Measurements from ENCODE around the gene AHCY.
"Not testable (repeated sequence)": the region's sequence is repeated elsewhere in the genome, so short reads cannot be mapped to it uniquely, and the experiment has no call there.

The AHCY gene

GRCh38 chr20:34252431-34253086, 50.6 kb downstream of the AHCY start:
- H3K27me3 ChIP-seq (ENCODE audit: control insufficient read depth in 1 of 2, insufficient read depth in 2 of 2, low read length in 2 of 2); H3K36me3 ChIP-seq (ENCODE audit: control insufficient read depth in 2 of 2, insufficient read depth in 2 of 2, low read length in 2 of 2); H3K27ac ChIP-seq (ENCODE audit: low read length); H3K4me3 ChIP-seq (ENCODE audit: low read length in 2 of 2); H3K9me3 ChIP-seq (ENCODE audit: control insufficient read depth in 2 of 2, low read length in 2 of 2); H3K9ac ChIP-seq (ENCODE audit: low read length in 2 of 2); H3K4me1 ChIP-seq (ENCODE audit: control insufficient read depth, insufficient read depth, low read length): not testable (repeated sequence)

DNA sequence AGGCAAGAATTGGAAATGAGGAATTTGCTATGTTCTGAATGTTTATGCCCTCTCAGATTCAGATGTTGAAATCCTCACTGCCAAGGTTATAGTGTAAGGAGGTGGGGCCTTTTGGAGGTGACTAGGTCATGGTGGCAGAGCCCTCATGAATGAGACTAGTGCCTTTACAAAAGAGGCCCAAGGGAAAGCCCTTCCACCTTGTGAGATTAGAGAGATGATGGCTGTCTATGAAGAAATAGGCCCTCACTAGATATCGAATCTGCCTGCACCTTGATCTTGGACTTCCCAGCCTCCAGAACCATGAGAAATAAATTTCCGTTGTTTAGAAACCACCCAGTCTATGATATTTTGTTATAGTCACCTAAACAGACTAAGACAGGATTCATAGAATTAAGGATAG, 51.5 kb downstream of the AHCY start:
- Histone ChIP-seq H3K4me3 (ENCODE audit: low read length in 2 of 2) (no peak overlapping the region), H3K36me3 (ENCODE audit: control insufficient read depth in 2 of 2, insufficient read depth in 2 of 2, low read length in 2 of 2) (no peaks in the 10 kb centered on the region), H3K27ac (ENCODE audit: low read length) (no peak overlapping the region), H3K27me3 (ENCODE audit: control insufficient read depth in 1 of 2, insufficient read depth in 2 of 2, low read length in 2 of 2) (no peaks in the 10 kb centered on the region), H3K9ac (ENCODE audit: low read length in 2 of 2) (no peak overlapping the region), H3K9me3 (ENCODE audit: control insufficient read depth in 2 of 2, low read length in 2 of 2) (no peaks in the 10 kb centered on the region), H3K4me1 (ENCODE audit: control insufficient read depth, insufficient read depth, low read length) (no peaks in the 10 kb centered on the region)

GRCh38 chr20:34250005-34250404, 53.1 kb downstream of the AHCY start:
- no peaks in the 10 kb centered on the region for H3K36me3 ChIP-seq (ENCODE audit: control insufficient read depth in 2 of 2, insufficient read depth in 2 of 2, low read length in 2 of 2)
- no peak overlapping the region for H3K27ac ChIP-seq (ENCODE audit: low read length)
- H3K4me1 ChIP-seq (ENCODE audit: control insufficient read depth, insufficient read depth, low read length), result no peaks in the 10 kb centered on the region
- H3K9ac ChIP-seq (ENCODE audit: low read length in 2 of 2), result no peak overlapping the region
- no peaks in the 10 kb centered on the region for H3K9me3 ChIP-seq (ENCODE audit: control insufficient read depth in 2 of 2, low read length in 2 of 2)
- H3K4me3 ChIP-seq (ENCODE audit: low read length in 2 of 2), result no peak overlapping the region
- no peaks in the 10 kb centered on the region for H3K27me3 ChIP-seq (ENCODE audit: control insufficient read depth in 1 of 2, insufficient read depth in 2 of 2, low read length in 2 of 2)

GRCh38 chr20:34249291-34249690, 53.9 kb downstream of the AHCY start:
- no peaks in the 10 kb centered on the region for H3K36me3 ChIP-seq (ENCODE audit: control insufficient read depth in 2 of 2, insufficient read depth in 2 of 2, low read length in 2 of 2)
- no peak overlapping the region for H3K27ac ChIP-seq (ENCODE audit: low read length)
- no peak overlapping the region for H3K9ac ChIP-seq (ENCODE audit: low read length in 2 of 2)
- no peaks in the 10 kb centered on the region for H3K27me3 ChIP-seq (ENCODE audit: control insufficient read depth in 1 of 2, insufficient read depth in 2 of 2, low read length in 2 of 2)
- no peaks in the 10 kb centered on the region for H3K9me3 ChIP-seq (ENCODE audit: control insufficient read depth in 2 of 2, low read length in 2 of 2)
- H3K4me1 ChIP-seq (ENCODE audit: control insufficient read depth, insufficient read depth, low read length), result no peaks in the 10 kb centered on the region
- H3K4me3 ChIP-seq (ENCODE audit: low read length in 2 of 2), result no peak overlapping the region

DNA sequence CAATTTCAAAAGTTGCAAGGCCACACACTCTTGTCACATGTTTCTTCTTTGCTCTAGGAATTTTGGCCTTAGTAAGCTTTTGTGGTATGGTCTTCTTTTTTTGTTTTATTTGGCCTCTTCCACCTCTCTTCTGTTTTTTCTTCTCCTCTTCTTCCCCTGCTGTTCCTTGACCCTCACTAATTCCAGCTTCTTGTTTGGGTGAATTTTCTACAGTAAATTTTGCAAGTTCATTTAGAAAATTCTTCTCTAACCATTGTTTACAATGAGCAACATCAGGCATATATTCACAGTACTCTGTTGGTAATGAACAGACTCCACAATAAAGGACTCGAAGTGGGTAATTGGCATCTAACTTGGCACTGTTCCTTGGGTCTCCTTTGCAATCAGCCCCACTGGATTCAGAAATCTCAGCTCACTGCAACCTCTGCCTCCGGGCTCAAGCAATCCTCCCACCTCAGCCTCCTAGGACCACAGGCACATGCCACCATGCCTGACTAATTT, 57.0 kb downstream of the AHCY start:
- no peaks in the 10 kb centered on the region for H3K9me3 ChIP-seq (ENCODE audit: control insufficient read depth in 2 of 2, low read length in 2 of 2)
- no peaks in the 10 kb centered on the region for H3K36me3 ChIP-seq (ENCODE audit: control insufficient read depth in 2 of 2, insufficient read depth in 2 of 2, low read length in 2 of 2)
- no peaks in the 10 kb centered on the region for H3K27me3 ChIP-seq (ENCODE audit: control insufficient read depth in 1 of 2, insufficient read depth in 2 of 2, low read length in 2 of 2)
- no peak overlapping the region for H3K9ac ChIP-seq (ENCODE audit: low read length in 2 of 2)
- no peaks in the 10 kb centered on the region for H3K4me1 ChIP-seq (ENCODE audit: control insufficient read depth, insufficient read depth, low read length)
- no peak overlapping the region for H3K4me3 ChIP-seq (ENCODE audit: low read length in 2 of 2)
- no peak overlapping the region for H3K27ac ChIP-seq (ENCODE audit: low read length)

DNA sequence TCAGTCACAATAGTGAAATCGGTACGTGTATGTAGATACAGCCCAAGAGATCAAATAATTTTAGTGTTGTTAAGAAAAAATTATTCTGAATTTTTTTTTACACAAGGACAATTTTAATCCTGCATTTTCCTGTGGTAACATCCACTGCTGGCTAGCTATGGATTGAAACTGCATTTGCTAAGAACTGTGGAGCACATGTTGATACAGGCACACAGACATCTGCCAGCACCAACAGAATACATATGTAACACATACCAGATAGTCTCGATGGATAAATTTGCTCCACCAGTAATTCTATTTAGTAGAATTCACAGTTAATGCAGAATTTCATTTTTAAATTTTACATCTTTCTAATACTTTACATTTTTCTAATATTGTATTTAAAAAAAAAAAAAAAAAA, 59.8 kb downstream of the AHCY start:
- H3K4me1 ChIP-seq (ENCODE audit: control insufficient read depth, insufficient read depth, low read length), result no peaks in the 10 kb centered on the region
- H3K27ac ChIP-seq (ENCODE audit: low read length), result no peak overlapping the region
- no peak overlapping the region for H3K4me3 ChIP-seq (ENCODE audit: low read length in 2 of 2)
- no peak overlapping the region for H3K9ac ChIP-seq (ENCODE audit: low read length in 2 of 2)
- H3K9me3 ChIP-seq (ENCODE audit: control insufficient read depth in 2 of 2, low read length in 2 of 2), result peaks cover 0 to 3% of the 10 kb centered on the region in 2 donors
- H3K36me3 ChIP-seq (ENCODE audit: control insufficient read depth in 2 of 2, insufficient read depth in 2 of 2, low read length in 2 of 2), result no peaks in the 10 kb centered on the region
- H3K27me3 ChIP-seq (ENCODE audit: control insufficient read depth in 1 of 2, insufficient read depth in 2 of 2, low read length in 2 of 2), result peaks cover 0 to 2% of the 10 kb centered on the region in 2 donors

- H3K27me3 ChIP-seq (ENCODE audit: control insufficient read depth in 1 of 2, insufficient read depth in 2 of 2, low read length in 2 of 2), result peaks cover 0 to 2% of the 10 kb centered on the region in 2 donors
- no peak overlapping the region for H3K4me3 ChIP-seq (ENCODE audit: low read length in 2 of 2)
These were observed 60.3 kb downstream of the AHCY start for GRCh38 chr20:34242879-34243278.

DNA sequence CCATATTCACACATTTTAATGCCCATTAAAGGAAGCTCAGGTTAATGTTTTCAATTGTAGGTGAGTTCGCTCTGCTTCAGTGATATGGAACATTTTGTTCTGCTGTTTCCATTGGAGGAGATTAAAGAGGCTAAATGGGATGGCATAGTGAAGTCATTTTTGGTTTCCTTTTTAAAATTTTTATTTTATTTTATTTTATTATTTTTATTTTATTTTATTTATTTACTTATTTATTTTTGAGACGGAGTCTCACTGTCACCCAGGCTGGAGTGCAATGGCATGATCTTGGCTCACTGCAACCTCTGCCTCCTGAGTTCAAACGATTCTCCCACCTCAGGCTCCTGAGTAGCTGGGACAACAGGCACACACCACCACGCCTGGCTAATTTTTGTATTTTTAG, 61.1 kb downstream of the AHCY start:
- H3K4me3 ChIP-seq (ENCODE audit: low read length in 2 of 2); H3K36me3 ChIP-seq (ENCODE audit: control insufficient read depth in 2 of 2, insufficient read depth in 2 of 2, low read length in 2 of 2); H3K9ac ChIP-seq (ENCODE audit: low read length in 2 of 2); H3K27ac ChIP-seq (ENCODE audit: low read length); H3K27me3 ChIP-seq (ENCODE audit: control insufficient read depth in 1 of 2, insufficient read depth in 2 of 2, low read length in 2 of 2); H3K4me1 ChIP-seq (ENCODE audit: control insufficient read depth, insufficient read depth, low read length); H3K9me3 ChIP-seq (ENCODE audit: control insufficient read depth in 2 of 2, low read length in 2 of 2): not testable (repeated sequence)

More at GRCh38 chr20:34242879-34243278, 60.3 kb downstream of the AHCY start:
- H3K36me3 ChIP-seq (ENCODE audit: control insufficient read depth in 2 of 2, insufficient read depth in 2 of 2, low read length in 2 of 2), result no peaks in the 10 kb centered on the region
- peaks cover 0 to 4% of the 10 kb centered on the region in 2 donors for H3K9me3 ChIP-seq (ENCODE audit: control insufficient read depth in 2 of 2, low read length in 2 of 2)
- H3K4me1 ChIP-seq (ENCODE audit: control insufficient read depth, insufficient read depth, low read length), result no peaks in the 10 kb centered on the region
- no peak overlapping the region for H3K9ac ChIP-seq (ENCODE audit: low read length in 2 of 2)
- H3K27ac ChIP-seq (ENCODE audit: low read length), result no peak overlapping the region

- Histone ChIP-seq H3K9me3 (ENCODE audit: control insufficient read depth in 2 of 2, low read length in 2 of 2) (peaks cover 0 to 4% of the 10 kb centered on the region in 2 donors), H3K4me1 (ENCODE audit: control insufficient read depth, insufficient read depth, low read length) (no peaks in the 10 kb centered on the region), H3K27me3 (ENCODE audit: control insufficient read depth in 1 of 2, insufficient read depth in 2 of 2, low read length in 2 of 2) (peaks cover 0 to 2% of the 10 kb centered on the region in 2 donors), H3K4me3 (ENCODE audit: low read length in 2 of 2) (no peak within 1 kb of the TSS), H3K9ac (ENCODE audit: low read length in 2 of 2) (no peak within 1 kb of the TSS), H3K36me3 (ENCODE audit: control insufficient read depth in 2 of 2, insufficient read depth in 2 of 2, low read length in 2 of 2) (no peaks in the 10 kb centered on the region), H3K27ac (ENCODE audit: low read length) (no peak within 1 kb of the TSS)
These were observed 62.2 kb downstream of the AHCY start, which contains the start of gene ASIP for GRCh38 chr20:34240693-34241615. TSS of gene ASIP (plus strand) at chr20:34241423. CDS start at chr20:34260375, 18,952 bp downstream.

DNA sequence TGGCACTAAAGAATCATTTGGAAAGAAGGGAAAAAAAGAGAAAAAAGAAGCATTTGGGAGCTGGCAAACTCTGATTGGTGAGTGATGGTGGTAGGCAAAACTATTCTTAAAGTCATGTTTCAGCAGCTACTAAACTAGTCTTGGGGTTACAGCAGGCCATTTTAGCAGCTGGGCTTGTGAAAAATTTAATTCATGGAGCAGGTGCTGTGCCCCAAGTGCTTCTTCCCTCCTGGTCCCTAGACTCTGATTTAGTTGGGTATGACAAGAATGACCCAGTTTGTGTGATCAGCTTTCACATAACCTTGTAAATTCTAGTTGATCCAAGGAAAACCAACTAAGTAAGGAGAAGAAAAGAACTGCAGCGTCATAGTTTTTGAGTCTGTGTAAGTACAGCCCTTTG, 63.0 kb downstream of the AHCY start:
- Histone ChIP-seq H3K9me3 (ENCODE audit: control insufficient read depth in 2 of 2, low read length in 2 of 2) (peaks cover 0 to 4% of the 10 kb centered on the region in 2 donors), H3K27me3 (ENCODE audit: control insufficient read depth in 1 of 2, insufficient read depth in 2 of 2, low read length in 2 of 2) (peaks cover 0 to 2% of the 10 kb centered on the region in 2 donors), H3K4me3 (ENCODE audit: low read length in 2 of 2) (no peak overlapping the region), H3K4me1 (ENCODE audit: control insufficient read depth, insufficient read depth, low read length) (no peaks in the 10 kb centered on the region), H3K9ac (ENCODE audit: low read length in 2 of 2) (no peak overlapping the region), H3K36me3 (ENCODE audit: control insufficient read depth in 2 of 2, insufficient read depth in 2 of 2, low read length in 2 of 2) (no peaks in the 10 kb centered on the region), H3K27ac (ENCODE audit: low read length) (no peak overlapping the region)

Measured in stomach smooth muscle (tissue), 2 donors.